HepG2 (cell line): ENCODE measurements around the gene ERBB3. TPM values are rescaled to one million over a fixed set of nuclear protein-coding genes. Genes with fewer than 3 reads are reported as not detected.
A peak's percentile ranks its signal among the peaks of the same experiment; 100 is the strongest.

Experiments
- ARID5B ChIP-seq: IDR thresholded peaks from 2 replicates; pipeline ENCODE4 v1.4.0; 2020; ENCODE audit warnings: mild to moderate bottlenecking, missing genetic modification reagents
- CHD2 ChIP-seq: IDR thresholded peaks from 2 replicates; pipeline ENCODE4 v1.6.1; 2011; ENCODE audit warnings: low read depth, low read length, improper control_type of control experiment
- ELF1 ChIP-seq: sonication (generic); formaldehyde crosslinking; IDR thresholded peaks from 2 replicates; pipeline ENCODE4 v1.4.0; 2020; ENCODE audit warnings: missing genetic modification reagents
- HIVEP1 ChIP-seq: sonication (generic); formaldehyde crosslinking; IDR thresholded peaks from 2 replicates; pipeline ENCODE4 v1.4.0; 2020; ENCODE audit warnings: mild to moderate bottlenecking, missing genetic modification reagents
- MEIS2 ChIP-seq: sonication (generic); formaldehyde crosslinking; IDR thresholded peaks from 2 replicates; pipeline ENCODE4 v1.9.0; 2021; ENCODE audit warnings: mild to moderate bottlenecking, missing genetic modification reagents
- PHF20 ChIP-seq: sonication (generic); formaldehyde crosslinking; IDR thresholded peaks from 2 replicates; pipeline ENCODE4 v1.5.0; 2020; ENCODE audit warnings: mild to moderate bottlenecking, missing genetic modification reagents
- RBM39 ChIP-seq: fragments of 200-400 bp; formaldehyde crosslinking; IDR thresholded peaks from one replicate; pipeline ENCODE4 v1.6.1; 2018; ENCODE audit warnings: antibody characterized with exemption, mild to moderate bottlenecking, low read depth, low read length; ENCODE audit not compliant: poor library complexity, severe bottlenecking
- SIX4 ChIP-seq: sonication (generic); formaldehyde crosslinking; IDR thresholded peaks from 2 replicates; pipeline ENCODE4 v1.4.0; 2020; ENCODE audit warnings: missing genetic modification reagents
- TBX2 ChIP-seq: sonication (generic); formaldehyde crosslinking; IDR thresholded peaks from 2 replicates; pipeline ENCODE4 v1.5.0; 2020; ENCODE audit warnings: missing genetic modification reagents, mild to moderate bottlenecking, borderline replicate concordance
- TEAD3 ChIP-seq: optimal IDR thresholded peaks from 2 replicates; pipeline ENCODE3; 2016; ENCODE audit warnings: borderline replicate concordance
- ZC3H4 ChIP-seq: sonication (generic); formaldehyde crosslinking; IDR thresholded peaks from 2 replicates; pipeline ENCODE4 v1.4.0; 2020; ENCODE audit warnings: missing genetic modification reagents, borderline replicate concordance
- ZNF772 ChIP-seq: sonication (generic); formaldehyde crosslinking; IDR thresholded peaks from 2 replicates; pipeline ENCODE4 v1.5.0; 2020; ENCODE audit warnings: mild to moderate bottlenecking, missing genetic modification reagents
- ZNF773 ChIP-seq: sonication (generic); formaldehyde crosslinking; IDR thresholded peaks from 2 replicates; pipeline ENCODE4 v1.4.0; 2020; ENCODE audit warnings: missing genetic modification reagents, borderline replicate concordance
- polyA plus RNA-seq, 8 experiments: library from polyadenylated mRNA; depleted of rRNA in 3 of 8; stranded (reverse) in 7 of 8; unstranded in 1 of 8; fragments of >200 nt; fragmentation: Illumina TruSeq in 4 of 8; extraction: Trizol in 4 of 8; gene quantifications; 2 replicates each; pipeline versions ENCODE4 v1.2.1 to v1.2.3, GENCODE V29; 2011 to 2016; ENCODE audit warnings: low read depth in 4 of 8, missing spikeins in 1 of 8, mixed read lengths in 1 of 8; ENCODE audit not compliant: insufficient read depth in 1 of 8
- total RNA-seq, 5 experiments: library from RNA; depleted of rRNA; stranded (reverse); fragments of >200 nt; fragmentation: Illumina TruSeq; extraction: Trizol; gene quantifications; 2 replicates each; pipeline ENCODE4 v1.2.3, GENCODE V29; 2016; ENCODE audit warnings: low read depth in 1 of 5
- TF ChIP-seq, protein P1 (sequence below): sonication (generic); formaldehyde crosslinking; IDR thresholded peaks from 2 replicates; pipeline ENCODE4 v1.4.0; 2020; ENCODE audit warnings: mild to moderate bottlenecking, missing genetic modification reagents
- TF ChIP-seq, protein P2 (sequence below): sonication (generic); formaldehyde crosslinking; IDR thresholded peaks from 2 replicates; pipeline ENCODE4 v1.4.0; 2020; ENCODE audit warnings: missing genetic modification reagents, borderline replicate concordance
- TF ChIP-seq, protein P3 (sequence below): IDR thresholded peaks from 2 replicates; pipeline ENCODE4 v1.6.1; 2016; ENCODE audit warnings: missing compliant biosample characterization, missing genetic modification reagents, borderline replicate concordance
- TF ChIP-seq, protein P4 (sequence below): sonication (generic); formaldehyde crosslinking; IDR thresholded peaks from 2 replicates; pipeline ENCODE4 v1.4.0; 2020; ENCODE audit warnings: missing genetic modification reagents, low read depth, mild to moderate bottlenecking, borderline replicate concordance
- TF ChIP-seq, protein P5 (sequence below): sonication (generic); formaldehyde crosslinking; IDR thresholded peaks from 2 replicates; pipeline ENCODE4 v1.4.0; 2020; ENCODE audit warnings: missing genetic modification reagents

The ERBB3 gene
- total and polyA plus RNA-seq, 2 of the 13 experiments (the other 11 are each of a cell fraction or from before 2014, with no cell fraction given), result 93.6 to 358 TPM

DNA sequence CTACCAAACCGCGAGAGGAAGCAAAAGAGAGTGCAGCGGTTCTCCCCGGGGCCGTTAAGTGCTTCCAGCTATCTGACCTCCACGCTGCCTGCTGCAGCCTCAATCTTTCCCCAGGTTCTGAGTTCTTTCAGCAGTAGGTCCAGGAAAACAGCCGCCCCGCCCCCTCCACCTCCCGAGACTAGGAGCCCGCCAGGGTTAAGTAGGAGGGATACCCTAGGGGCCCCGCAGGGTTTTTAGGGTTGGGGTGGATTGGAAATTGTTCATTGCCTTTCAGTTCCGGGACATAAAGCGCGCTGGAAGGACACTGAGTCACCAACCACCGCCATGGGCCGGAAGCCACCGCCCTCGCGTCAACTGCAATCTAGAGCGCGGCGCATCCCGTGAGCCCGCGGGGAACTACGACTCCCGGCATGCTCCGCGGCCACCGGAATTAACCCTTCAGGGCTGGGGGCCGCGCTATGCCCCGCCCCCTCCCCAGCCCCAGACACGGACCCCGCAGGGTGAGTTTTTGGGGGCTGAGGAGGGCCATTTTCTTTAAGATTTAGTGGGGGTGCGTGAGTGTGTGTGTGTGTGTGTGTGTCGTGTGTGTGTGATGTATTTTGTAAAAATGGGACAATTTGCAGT lies 72.3 kb downstream of the ERBB3 start, which contains the start of gene MYL6B (continued):
- TF ChIP-seq, protein P1, sequence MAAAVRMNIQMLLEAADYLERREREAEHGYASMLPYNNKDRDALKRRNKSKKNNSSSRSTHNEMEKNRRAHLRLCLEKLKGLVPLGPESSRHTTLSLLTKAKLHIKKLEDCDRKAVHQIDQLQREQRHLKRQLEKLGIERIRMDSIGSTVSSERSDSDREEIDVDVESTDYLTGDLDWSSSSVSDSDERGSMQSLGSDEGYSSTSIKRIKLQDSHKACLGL (CRISPR knock-in tag), result no peak; the same call in 1 of the 2 replicates
- TF ChIP-seq ZNF772 (CRISPR knock-in tag) (peak; percentile 59; the same call in 1 of the 2 replicates), ELF1 (peak; percentile 87), TBX2 (peak; percentile 47; the same call in 1 of the 2 replicates), ZNF773 (CRISPR knock-in tag) (no peak), SIX4 (CRISPR knock-in tag) (no peak), PHF20 (peak; percentile 77), MEIS2 (CRISPR knock-in tag) (peak; percentile 80; the same call in 1 of the 2 replicates), RBM39 (no peak), HIVEP1 (CRISPR knock-in tag) (no peak), ARID5B (CRISPR knock-in tag) (peak; percentile 54; the same call in 1 of the 2 replicates), CHD2 (peak; percentile 79), ZC3H4 (CRISPR knock-in tag) (no peak), TEAD3 (peak; percentile 76)
- TF ChIP-seq, protein P2, sequence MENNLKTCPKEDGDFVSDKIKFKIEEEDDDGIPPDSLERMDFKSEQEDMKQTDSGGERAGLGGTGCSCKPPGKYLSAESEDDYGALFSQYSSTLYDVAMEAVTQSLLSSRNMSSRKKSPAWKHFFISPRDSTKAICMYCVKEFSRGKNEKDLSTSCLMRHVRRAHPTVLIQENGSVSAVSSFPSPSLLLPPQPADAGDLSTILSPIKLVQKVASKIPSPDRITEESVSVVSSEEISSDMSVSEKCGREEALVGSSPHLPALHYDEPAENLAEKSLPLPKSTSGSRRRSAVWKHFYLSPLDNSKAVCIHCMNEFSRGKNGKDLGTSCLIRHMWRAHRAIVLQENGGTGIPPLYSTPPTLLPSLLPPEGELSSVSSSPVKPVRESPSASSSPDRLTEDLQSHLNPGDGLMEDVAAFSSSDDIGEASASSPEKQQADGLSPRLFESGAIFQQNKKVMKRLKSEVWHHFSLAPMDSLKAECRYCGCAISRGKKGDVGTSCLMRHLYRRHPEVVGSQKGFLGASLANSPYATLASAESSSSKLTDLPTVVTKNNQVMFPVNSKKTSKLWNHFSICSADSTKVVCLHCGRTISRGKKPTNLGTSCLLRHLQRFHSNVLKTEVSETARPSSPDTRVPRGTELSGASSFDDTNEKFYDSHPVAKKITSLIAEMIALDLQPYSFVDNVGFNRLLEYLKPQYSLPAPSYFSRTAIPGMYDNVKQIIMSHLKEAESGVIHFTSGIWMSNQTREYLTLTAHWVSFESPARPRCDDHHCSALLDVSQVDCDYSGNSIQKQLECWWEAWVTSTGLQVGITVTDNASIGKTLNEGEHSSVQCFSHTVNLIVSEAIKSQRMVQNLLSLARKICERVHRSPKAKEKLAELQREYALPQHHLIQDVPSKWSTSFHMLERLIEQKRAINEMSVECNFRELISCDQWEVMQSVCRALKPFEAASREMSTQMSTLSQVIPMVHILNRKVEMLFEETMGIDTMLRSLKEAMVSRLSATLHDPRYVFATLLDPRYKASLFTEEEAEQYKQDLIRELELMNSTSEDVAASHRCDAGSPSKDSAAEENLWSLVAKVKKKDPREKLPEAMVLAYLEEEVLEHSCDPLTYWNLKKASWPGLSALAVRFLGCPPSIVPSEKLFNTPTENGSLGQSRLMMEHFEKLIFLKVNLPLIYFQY, result no peak
- TF ChIP-seq, protein P3, sequence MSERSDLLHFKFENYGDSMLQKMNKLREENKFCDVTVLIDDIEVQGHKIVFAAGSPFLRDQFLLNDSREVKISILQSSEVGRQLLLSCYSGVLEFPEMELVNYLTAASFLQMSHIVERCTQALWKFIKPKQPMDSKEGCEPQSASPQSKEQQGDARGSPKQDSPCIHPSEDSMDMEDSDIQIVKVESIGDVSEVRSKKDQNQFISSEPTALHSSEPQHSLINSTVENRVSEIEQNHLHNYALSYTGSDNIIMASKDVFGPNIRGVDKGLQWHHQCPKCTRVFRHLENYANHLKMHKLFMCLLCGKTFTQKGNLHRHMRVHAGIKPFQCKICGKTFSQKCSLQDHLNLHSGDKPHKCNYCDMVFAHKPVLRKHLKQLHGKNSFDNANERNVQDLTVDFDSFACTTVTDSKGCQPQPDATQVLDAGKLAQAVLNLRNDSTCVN (CRISPR knock-in tag), result peak; percentile 80; the same call in 1 of the 2 replicates
- TF ChIP-seq, protein P4, sequence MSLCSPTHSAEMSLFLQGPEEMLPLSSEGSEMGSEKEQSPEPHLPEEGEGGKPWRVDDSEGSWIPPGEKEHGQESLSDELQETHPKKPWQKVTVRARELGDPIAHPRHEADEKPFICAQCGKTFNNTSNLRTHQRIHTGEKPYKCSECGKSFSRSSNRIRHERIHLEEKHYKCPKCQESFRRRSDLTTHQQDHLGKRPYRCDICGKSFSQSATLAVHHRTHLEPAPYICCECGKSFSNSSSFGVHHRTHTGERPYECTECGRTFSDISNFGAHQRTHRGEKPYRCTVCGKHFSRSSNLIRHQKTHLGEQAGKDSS (CRISPR knock-in tag), result no peak
- TF ChIP-seq, protein P5, sequence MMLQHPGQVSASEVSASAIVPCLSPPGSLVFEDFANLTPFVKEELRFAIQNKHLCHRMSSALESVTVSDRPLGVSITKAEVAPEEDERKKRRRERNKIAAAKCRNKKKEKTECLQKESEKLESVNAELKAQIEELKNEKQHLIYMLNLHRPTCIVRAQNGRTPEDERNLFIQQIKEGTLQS (CRISPR knock-in tag), result 0 out of 2 replicates have a peak, but pooled peaks have one; percentile 25
